Kidney capillary endothelial cell (primary cell): ENCODE measurements around the gene MYO5C.

ENCODE experiments used
- DNase-seq: peaks from one replicate; pipeline ENCODE4 v3.0.0-alpha.2; 2018; ENCODE audit warnings: low spot score

MYO5C gene

GRCh38 chr15:52277575-52277974, 18.0 kb downstream of the MYO5C start:
- no peak for DNase-seq

DNA sequence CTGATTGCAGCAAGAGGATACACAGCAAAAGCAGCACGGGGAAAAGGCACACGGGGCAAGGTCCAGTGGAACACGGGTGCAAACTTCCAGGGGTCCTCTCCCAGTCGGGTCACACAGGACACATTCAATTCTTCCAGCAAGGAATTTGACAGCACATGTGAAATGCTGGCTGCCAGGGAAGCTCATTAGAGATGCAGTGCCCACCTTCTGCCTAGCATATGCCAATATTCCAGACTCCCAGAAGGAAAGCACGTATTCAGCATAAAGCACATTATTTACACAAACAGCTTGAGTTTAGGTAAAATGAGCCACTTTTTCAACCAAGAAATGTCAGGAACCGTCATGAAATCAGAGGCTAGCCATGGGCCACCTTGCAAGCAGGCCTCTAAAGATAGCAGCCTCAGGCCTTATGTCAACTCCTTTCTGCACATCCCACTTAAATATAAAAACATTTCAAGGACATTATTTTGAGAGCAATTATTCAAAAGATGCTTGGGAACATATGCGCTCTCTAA, 19.3 kb downstream of the MYO5C start:
- no peak for DNase-seq

GRCh38 chr15:52263563-52264282, 31.9 kb downstream of the MYO5C start:
- no peak for DNase-seq

DNA sequence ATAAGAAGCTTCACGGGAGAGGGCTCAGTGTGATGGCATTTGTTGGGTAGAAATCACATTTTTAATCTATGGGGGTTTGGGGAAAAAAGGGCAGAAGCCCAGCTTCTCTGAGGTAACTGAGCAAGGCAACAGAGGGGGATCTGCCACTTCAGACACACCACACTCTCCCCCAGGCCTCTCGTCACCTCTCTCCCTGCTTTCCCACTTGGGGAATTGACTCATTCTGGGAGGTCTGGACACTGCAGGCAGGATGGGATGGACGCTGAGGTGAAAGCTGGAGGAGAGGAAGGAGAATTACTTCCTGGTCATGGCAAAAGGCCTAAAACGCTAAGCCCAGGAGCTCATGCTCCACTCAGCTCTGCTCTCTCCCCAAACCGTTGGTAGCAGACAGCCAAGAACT, 33.2 kb downstream of the MYO5C start:
- DNase-seq = no peak

- peak; percentile 82 for DNase-seq
Observed at GRCh38 chr15:52261498-52262242, 33.9 kb downstream of the MYO5C start.

DNA sequence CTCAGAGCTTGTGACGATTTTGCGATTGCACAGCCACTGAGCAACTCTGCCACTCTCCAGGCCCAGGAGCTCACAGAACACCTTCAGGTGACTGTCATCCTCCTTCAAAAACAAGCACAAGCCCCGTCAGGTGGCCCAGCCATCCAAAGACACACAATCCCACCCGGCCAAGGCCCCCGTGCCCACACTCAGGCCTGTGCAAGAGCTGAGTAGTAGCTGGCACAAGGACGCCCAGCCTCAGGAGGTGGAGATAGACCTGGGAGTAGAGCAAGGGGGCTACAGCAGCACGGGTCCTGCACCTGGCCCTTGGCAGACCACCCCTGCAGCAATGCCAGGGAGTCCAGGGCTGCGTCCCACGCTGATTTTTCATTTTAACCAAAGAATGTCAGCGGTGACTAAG, 34.6 kb downstream of the MYO5C start:
- no peak for DNase-seq

GRCh38 chr15:52259503-52259902, 36.1 kb downstream of the MYO5C start:
- no peak for DNase-seq

DNA sequence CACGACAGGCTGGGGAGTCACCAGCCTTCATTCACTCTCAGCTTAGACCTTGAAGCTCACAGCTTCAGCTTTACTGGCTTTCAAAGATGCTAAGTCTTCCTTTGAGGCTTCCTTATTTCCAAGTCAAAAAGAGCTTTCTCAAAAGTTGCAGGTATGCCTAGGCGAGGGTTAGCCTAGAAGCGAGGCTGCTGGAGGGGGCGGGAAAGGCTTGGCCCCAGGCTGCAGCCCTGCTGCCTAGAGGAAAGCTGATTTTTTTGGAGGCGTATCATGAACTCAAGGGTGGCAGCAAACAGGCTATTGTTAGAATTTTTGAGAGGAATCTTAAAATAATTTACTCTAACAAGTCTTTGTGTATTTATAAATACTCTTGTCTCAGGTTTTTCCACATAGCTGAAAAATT, 37.1 kb downstream of the MYO5C start:
- no peak for DNase-seq

DNA sequence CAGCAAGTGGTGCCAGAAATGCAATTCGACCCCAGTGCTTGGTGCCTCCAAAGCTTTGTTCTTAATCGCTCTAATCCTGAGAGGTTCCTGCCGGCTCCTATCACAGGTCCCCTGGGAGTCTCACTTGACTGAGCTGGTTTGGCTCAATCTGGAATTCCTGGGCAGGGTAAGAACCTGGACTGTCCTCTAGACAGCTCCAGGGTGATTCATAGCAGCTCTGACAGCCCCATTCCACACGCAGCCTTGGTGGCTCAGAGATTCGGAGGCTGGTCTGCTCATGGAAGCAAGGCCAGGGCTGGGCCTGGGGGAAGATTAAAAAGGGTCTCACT, 37.9 kb downstream of the MYO5C start:
- no peak for DNase-seq

DNA sequence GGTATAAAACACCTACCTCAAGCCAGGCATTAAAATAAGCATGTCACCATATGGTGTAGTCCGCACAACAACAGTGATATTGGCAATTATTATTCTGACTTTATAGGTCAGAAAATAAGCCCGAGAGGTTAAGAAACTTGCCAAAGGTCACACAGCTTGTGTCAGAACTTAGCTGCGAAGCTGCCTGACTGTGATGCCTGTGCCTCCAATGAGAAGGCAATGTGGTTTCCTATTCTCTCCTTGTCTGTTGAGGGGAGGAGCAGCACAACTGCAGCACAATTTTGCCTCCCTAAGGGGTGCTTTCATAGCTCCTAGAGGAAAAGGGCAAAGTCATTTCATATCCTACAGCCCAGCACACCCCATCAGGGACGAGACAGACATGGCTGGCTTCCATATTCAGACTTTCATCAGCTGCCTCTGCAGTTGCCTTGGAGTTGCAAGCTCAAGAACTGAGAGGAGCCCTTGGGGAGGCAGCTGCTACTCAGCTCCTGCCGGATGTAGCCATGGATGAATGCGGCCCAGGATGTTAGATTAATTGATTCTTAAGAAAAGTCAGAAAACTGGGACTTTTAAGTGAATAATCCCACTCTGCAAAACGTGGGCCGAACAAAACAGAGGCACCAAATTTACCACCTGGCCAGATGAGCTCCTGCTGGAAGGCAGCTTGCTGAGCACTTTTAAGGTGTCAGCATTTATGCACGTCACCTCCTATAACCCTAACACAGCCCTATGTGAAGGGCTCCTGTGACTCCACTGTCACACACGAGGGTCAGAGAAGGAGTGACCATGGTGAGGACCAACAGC, 38.5 kb downstream of the MYO5C start:
- no peak for DNase-seq

GRCh38 chr15:52256366-52256765, 39.2 kb downstream of the MYO5C start:
- DNase-seq = peak; percentile 78

GRCh38 chr15:52255935-52256334, 39.7 kb downstream of the MYO5C start:
- DNase-seq = no peak

DNA sequence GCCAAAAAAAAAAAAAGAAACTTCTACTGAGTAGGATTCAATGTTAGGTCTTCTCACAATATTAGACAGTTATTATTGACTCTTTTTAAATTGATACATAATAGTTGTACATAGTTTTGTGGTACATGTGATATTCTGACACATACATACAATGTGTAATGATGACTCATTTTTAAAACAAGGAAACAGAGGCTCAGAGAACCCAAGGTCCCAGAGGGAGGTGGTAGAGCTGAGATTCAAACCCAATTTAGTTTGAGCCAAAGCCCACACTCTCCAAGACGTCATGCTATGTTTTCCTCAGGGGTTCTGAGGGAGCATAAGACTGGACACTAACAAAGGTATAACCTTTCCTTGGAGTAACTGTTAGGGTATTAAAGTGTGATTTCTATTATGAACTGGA, 40.6 kb downstream of the MYO5C start:
- peak; percentile 66 for DNase-seq

- no peak for DNase-seq
Observed at GRCh38 chr15:52254391-52254790, 41.2 kb downstream of the MYO5C start.

DNA sequence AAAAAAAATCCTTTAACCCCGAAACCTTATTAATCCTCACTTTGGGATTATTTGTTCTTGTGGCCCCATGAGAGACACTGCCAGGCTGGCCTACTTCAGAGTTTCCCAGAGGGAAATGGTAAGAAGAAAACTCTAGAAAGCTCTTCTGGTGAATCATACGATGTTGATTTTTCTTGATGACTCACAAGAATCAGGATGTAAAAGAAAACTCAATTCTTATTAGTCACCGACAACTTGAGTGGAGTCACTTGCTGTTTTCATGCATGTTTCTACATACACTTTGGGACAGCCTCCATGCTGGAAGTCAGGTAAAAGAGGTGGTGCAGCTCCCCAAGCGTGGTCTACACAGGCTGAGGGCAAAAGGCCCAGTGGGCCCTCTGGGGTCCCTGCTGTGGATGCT, 42.8 kb downstream of the MYO5C start:
- peak; percentile 97 for DNase-seq

DNA sequence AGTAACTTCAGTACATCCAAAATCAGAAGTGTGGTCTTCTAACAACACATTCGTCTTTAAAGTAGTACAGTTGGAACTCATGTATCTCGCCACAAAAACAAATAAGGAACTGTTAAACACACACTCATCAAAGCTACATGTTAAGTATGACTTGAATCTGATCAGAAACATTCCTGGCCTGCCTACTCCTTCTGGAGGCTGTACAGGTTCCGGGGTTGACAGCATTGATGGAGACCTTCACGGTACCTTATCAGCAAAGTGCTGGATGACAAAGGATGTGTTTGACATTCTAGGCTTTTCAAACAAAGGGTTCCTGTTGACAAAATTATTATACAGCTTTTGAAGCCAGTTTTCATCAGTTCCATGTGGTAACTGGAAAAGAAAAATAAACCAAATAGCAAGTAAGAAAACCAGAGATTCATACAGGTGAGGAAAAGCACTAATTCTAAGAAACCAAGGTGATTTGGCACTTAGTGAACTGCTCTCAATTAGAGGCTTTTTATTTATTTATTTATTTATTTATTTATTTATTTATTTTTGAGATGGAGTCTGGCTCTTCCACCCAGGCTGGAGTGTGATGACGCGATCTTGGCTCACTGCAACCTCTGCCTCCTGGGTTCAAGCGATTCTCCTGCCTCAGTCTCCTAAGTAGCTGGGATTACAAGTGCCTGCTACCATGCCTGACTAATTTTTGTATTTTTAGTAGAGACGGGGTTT, 44.3 kb downstream of the MYO5C start:
- no peak for DNase-seq

- DNase-seq = no peak
Observed at GRCh38 chr15:52247461-52247860, 48.1 kb downstream of the MYO5C start.

- DNase-seq = no peak
Observed at GRCh38 chr15:52246686-52247431, 48.7 kb downstream of the MYO5C start.

GRCh38 chr15:52243697-52244555, 51.7 kb downstream of the MYO5C start:
- DNase-seq = no peak

GRCh38 chr15:52243286-52243685, 52.3 kb downstream of the MYO5C start:
- DNase-seq = no peak
